ENCODE data around the gene CTNNA2. TPM values are rescaled to one million over a fixed set of nuclear protein-coding genes. Genes with fewer than 3 reads are reported as not detected.
"Not testable (repeated sequence)": the region's sequence is repeated elsewhere in the genome, so short reads cannot be mapped to it uniquely, and the experiment has no call there.

CTNNA2 gene
- polyA plus RNA-seq, 2 of the 4 experiments (the other 2 are of a cell fraction): 0.50 to 0.94 TPM

DNA sequence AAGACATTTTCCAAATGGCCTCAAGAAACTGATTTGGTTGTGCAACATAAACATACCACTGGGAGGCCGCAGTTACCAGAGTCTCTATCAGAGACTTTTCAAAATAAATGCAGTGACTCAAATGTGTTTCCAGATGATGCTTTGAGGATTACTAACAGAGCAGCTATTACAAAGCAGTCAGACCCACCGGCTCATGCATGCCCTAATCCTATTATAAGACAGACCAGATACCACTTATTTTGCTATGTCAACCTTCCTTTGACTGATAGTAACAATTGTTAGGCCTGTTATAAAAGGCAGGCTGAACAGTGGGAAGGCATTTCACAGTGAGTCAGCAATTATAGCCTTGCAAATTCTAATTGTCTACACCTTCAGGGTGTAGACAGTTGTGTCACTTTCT is 574.0 kb downstream of the CTNNA2 start:
- TF ChIP-seq MAFK (IDR thresholded peaks at IDR 0.05; ENCODE audit: partially characterized antibody) (peak; percentile 63), EHF (CRISPR knock-in tag; IDR thresholded peaks at IDR 0.05) (no peak)
- no peak overlapping the region for H3K27ac ChIP-seq
- H3K4me2 ChIP-seq: no peak overlapping the region
- ATAC-seq (no peak), FAIRE-seq (no peak), DNase-seq (ENCODE audit: low read depth in 1 of 2, low spot score in 1 of 2) (no peak)
- H3K4me1 ChIP-seq: no peaks in the 10 kb centered on the region
- CTCF ChIA-PET: no interaction called here
- no peak overlapping the region for H3K4me3 ChIP-seq
- WGBS (ENCODE audit: missing lambda C conversion rate): 10% methylated on average over 2 of the region's 2 CpGs
- POLR2A ChIA-PET: no interaction called here
- no peaks in the 10 kb centered on the region for H3K9me3 ChIP-seq

DNA sequence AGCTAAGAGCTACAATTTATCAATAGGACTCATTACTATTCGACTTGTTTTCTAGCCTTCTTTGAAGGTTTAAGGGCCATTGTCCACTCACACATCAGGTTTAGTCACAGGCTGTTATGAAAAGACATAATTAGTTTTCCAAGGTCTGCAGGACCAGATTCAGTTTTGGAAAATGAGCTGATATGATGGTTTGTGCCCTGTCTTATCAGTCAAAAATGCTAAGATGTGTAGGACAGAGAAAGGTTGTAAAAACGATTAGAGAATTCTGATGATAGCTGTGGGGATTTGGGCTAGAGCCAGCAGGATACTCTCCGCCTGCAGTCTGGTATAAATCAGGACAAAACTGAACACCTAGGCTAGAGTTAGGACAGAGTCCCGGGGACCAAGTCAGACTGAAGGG is 578.4 kb downstream of the CTNNA2 start:
- Histone ChIP-seq H3K4me1 (no peaks in the 10 kb centered on the region), H3K9me3 (no peaks in the 10 kb centered on the region), H3K4me2 (no peak overlapping the region), H3K27ac (no peak overlapping the region), H3K4me3 (no peak overlapping the region)
- ChIA-PET POLR2A (no interaction called here), CTCF (no interaction called here)
- TF ChIP-seq KDM1A (IDR thresholded peaks at IDR 0.05; ENCODE audit: low read depth): no peak
- TF ChIP-seq, protein P1, sequence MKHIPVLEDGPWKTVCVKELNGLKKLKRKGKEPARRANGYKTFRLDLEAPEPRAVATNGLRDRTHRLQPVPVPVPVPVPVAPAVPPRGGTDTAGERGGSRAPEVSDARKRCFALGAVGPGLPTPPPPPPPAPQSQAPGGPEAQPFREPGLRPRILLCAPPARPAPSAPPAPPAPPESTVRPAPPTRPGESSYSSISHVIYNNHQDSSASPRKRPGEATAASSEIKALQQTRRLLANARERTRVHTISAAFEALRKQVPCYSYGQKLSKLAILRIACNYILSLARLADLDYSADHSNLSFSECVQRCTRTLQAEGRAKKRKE (CRISPR knock-in tag; IDR thresholded peaks at IDR 0.05; ENCODE audit: low read depth): no peak
- DNase-seq (ENCODE audit: low read depth in 1 of 2, low spot score in 1 of 2): no peak
- no peak for ATAC-seq
- 10% methylated on average over 4 of the region's 4 CpGs for WGBS (ENCODE audit: missing lambda C conversion rate)
- FAIRE-seq: no peak

DNA sequence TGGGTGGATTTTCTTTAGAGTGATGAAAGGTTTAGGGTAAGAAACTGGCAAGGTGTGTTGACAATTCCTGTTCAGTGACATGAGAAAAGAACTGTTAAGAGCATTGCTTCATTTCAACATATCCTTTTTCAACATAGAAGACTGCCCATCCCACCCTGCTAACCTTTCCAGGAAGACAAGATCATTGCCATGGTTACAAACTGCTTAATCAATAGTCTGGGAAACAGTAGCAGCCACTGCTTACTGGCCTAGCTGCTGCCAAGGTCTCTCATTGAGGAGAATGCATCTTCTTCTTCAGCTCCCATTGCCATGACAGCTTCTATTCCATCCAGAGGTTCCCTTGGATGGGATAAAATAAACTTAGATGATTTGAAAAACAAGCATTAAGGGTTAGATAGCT is 579.6 kb downstream of the CTNNA2 start:
- no peak overlapping the region for H3K4me2 ChIP-seq
- no peak for TF ChIP-seq CEBPB (IDR thresholded peaks at IDR 0.05)
- TF ChIP-seq FOSB (CRISPR knock-in tag; IDR thresholded peaks at IDR 0.05): no peak
- no peak for TF ChIP-seq E2F6 (IDR thresholded peaks at IDR 0.05; ENCODE audit: borderline replicate concordance, low read depth)
- no peak for TF ChIP-seq RAD21 (conservative IDR thresholded peaks at IDR 0.05 in 1 of 2, IDR thresholded peaks at IDR 0.05 in 1 of 2)
- no peak for TF ChIP-seq ZC3H11A (IDR thresholded peaks at IDR 0.05)
- TF ChIP-seq POLR2AphosphoS2 (conservative IDR thresholded peaks at IDR 0.05; ENCODE audit: low read length): no peak
- no peak for TF ChIP-seq SMC3 (IDR thresholded peaks at IDR 0.05)
- TF ChIP-seq TP53 (CRISPR knock-in tag; IDR thresholded peaks at IDR 0.05): no peak
- TF ChIP-seq RNF2 (IDR thresholded peaks at IDR 0.05; ENCODE audit: borderline replicate concordance, low read depth): no peak
- TF ChIP-seq HOXB13 (CRISPR knock-in tag; IDR thresholded peaks at IDR 0.05; ENCODE audit: low read depth): no peak
- TF ChIP-seq NFE2L2 (conservative IDR thresholded peaks at IDR 0.05; ENCODE audit: low read length): no peak
- TF ChIP-seq RFX5 (IDR thresholded peaks at IDR 0.05): no peak
- no peak for TF ChIP-seq FOSL2 (IDR thresholded peaks at IDR 0.05)
- no peak for TF ChIP-seq FOSL2 (CRISPR knock-in tag; IDR thresholded peaks at IDR 0.05)
- TF ChIP-seq CTCF (IDR thresholded peaks at IDR 0.05): no peak
- TF ChIP-seq MAFK (IDR thresholded peaks at IDR 0.05; ENCODE audit: partially characterized antibody): no peak
- no peak for TF ChIP-seq HEYL (CRISPR knock-in tag; IDR thresholded peaks at IDR 0.05)
- no peak for TF ChIP-seq GATA3 (IDR thresholded peaks at IDR 0.05; ENCODE audit: borderline replicate concordance)
- H3K27ac ChIP-seq: no peak overlapping the region
- ATAC-seq (no peak), FAIRE-seq (no peak), DNase-seq (ENCODE audit: low read depth in 1 of 2, low spot score in 1 of 2) (no peak)
- H3K4me1 ChIP-seq: no peaks in the 10 kb centered on the region
- CTCF ChIA-PET: no interaction called here
- POLR2A ChIA-PET: no interaction called here
- no peaks in the 10 kb centered on the region for H3K9me3 ChIP-seq
- no peak overlapping the region for H3K4me3 ChIP-seq

DNA sequence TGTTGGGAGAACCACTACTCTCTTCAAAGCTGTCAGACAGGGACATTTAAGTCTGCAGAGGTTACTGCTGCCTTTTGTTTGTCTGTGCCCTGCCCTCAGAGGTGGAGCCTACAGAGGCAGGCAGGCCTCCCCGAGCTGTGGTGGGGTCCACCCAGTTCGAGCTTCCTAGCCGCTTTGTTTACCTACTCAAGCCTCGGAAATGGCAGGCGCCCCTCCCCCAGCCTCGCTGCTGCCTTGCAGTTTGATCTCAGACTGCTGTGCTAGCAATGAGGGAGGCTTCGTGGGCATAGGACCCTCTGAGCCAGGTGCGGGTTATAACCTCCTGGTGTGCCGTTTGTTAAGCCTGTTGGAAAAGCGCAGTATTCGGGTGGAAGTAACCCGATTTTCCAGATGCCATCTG is 585.7 kb downstream of the CTNNA2 start:
- FAIRE-seq; DNase-seq (ENCODE audit: low read depth in 1 of 2, low spot score in 1 of 2); H3K9me3 ChIP-seq; CTCF ChIA-PET; POLR2A ChIA-PET; ATAC-seq; H3K27ac ChIP-seq; H3K4me2 ChIP-seq; H3K4me3 ChIP-seq; H3K4me1 ChIP-seq: not testable (repeated sequence)
- 49% methylated on average over 6 of the region's 12 CpGs for WGBS (ENCODE audit: missing lambda C conversion rate)

Data from A549 (cell line).